Lower leg skin (tissue), 4 donors: ENCODE measurements around the gene ALLC. TPM values are rescaled to one million over a fixed set of nuclear protein-coding genes. Genes with fewer than 3 reads are reported as not detected.
A peak's percentile ranks its signal among the peaks of the same experiment; 100 is the strongest.

Experiments used
- DNase-seq, 2 donors: peaks; one replicate each; pipeline ENCODE4 v3.0.0-alpha.2; 2019; ENCODE audit warnings: low spot score in 2 of 2
- H3K4me3 ChIP-seq: fragments of 200-600 bp; sonication (generic); 2 replicates; pipeline ENCODE4 v1.5.1; 2017; ENCODE audit warnings: mild to moderate bottlenecking, low read depth; ENCODE audit not compliant: poor library complexity, severe bottlenecking
- CTCF ChIP-seq, 3 donors: fragments of 450-650 bp; IDR thresholded peaks; one replicate each; pipeline ENCODE4 v1.5.1; 2016; ENCODE audit warnings: antibody characterized with exemption in 3 of 3, mild to moderate bottlenecking in 3 of 3, moderate library complexity in 2 of 3
- POLR2A ChIP-seq, 2 donors: fragments of 450-650 bp; IDR thresholded peaks; one replicate each; pipeline ENCODE4 v1.6.1; 2016 to 2017; ENCODE audit warnings: antibody characterized with exemption in 2 of 2, mild to moderate bottlenecking in 1 of 2, moderate library complexity in 1 of 2
- WGBS, 2 donors: methylation state at CpG; one replicate each; pipeline ENCODE4 v1.1.5; 2018; 5-methylcytosine and 5-hydroxymethylcytosine counted together
- intact Hi-C: fragments of 100-400 bp; cut with DNase I; formaldehyde crosslinking; loops from one replicate; pipeline ENCODE4 v1.15.0; 2023; ENCODE audit warnings: low total_unique reads
- total RNA-seq, 4 donors: library from RNA; depleted of rRNA; stranded (reverse); fragments of >200 nt; gene quantifications; one replicate each; pipeline ENCODE4 v1.1.0, GENCODE V29; 2016

ALLC gene
- total RNA-seq, 4 donors from 2014 or later: 0.23 to 1.1 TPM; not detected in 2

GRCh38 chr2:3628800-3629199 is 29.2 kb upstream of the ALLC start:
- peak in 1 of 2 donors; percentile 60 for DNase-seq
- WGBS, 2 donors: 35 to 48% methylated on average over 12 of the region's 12 CpGs

GRCh38 chr2:3630631-3631030 is 27.4 kb upstream of the ALLC start:
- intact Hi-C loops: no loop called here
- DNase-seq: peak in 1 of 2 donors; percentile 61
- TF ChIP-seq CTCF (IDR thresholded peaks at IDR 0.05) (no peak), POLR2A (IDR thresholded peaks at IDR 0.05) (no peak)
- 87 to 90% methylated on average over 7 of the region's 7 CpGs for WGBS, 2 donors
- H3K4me3 ChIP-seq: no peak overlapping the region

More at GRCh38 chr2:3628800-3629199, 29.2 kb upstream of the ALLC start:
- intact Hi-C loops: no loop called here
- H3K4me3 ChIP-seq: no peak overlapping the region
- TF ChIP-seq CTCF (IDR thresholded peaks at IDR 0.05) (no peak), POLR2A (IDR thresholded peaks at IDR 0.05) (no peak)

GRCh38 chr2:3631161-3631850 is 26.7 kb upstream of the ALLC start:
- DNase-seq: peak in 1 of 2 donors; percentile 77
- H3K4me3 ChIP-seq: no peak overlapping the region
- TF ChIP-seq CTCF (IDR thresholded peaks at IDR 0.05): no peak
- TF ChIP-seq POLR2A (IDR thresholded peaks at IDR 0.05): no peak
- 81 to 84% methylated on average over 13 to 15 of the region's 15 CpGs for WGBS, 2 donors
- intact Hi-C loops: no loop called here

GRCh38 chr2:3631851-3632659 is 25.9 kb upstream of the ALLC start:
- no peak overlapping the region for H3K4me3 ChIP-seq
- whole genome bisulfite sequencing, 2 donors: 91 to 96% methylated on average over 19 to 20 of the region's 26 CpGs
- intact Hi-C loops: no loop called here
- peak in 1 of 2 donors; percentile 83 for DNase-seq
- TF ChIP-seq POLR2A (IDR thresholded peaks at IDR 0.05) (no peak), CTCF (IDR thresholded peaks at IDR 0.05) (no peak)

- no peak overlapping the region for H3K4me3 ChIP-seq
- no peak for TF ChIP-seq POLR2A (IDR thresholded peaks at IDR 0.05)
- TF ChIP-seq CTCF (IDR thresholded peaks at IDR 0.05): no peak
- WGBS, 2 donors: 79 to 85% methylated on average over 32 to 33 of the region's 33 CpGs
- intact Hi-C loops: no loop called here
- peak; percentile 37 to 73 for DNase-seq
Observed at GRCh38 chr2:3633089-3633981, 24.7 kb upstream of the ALLC start.
